ENCODE measurements around the gene ARHGAP26.
A peak's percentile ranks its signal among the peaks of the same experiment; 100 is the strongest.

The ARHGAP26 gene

DNA sequence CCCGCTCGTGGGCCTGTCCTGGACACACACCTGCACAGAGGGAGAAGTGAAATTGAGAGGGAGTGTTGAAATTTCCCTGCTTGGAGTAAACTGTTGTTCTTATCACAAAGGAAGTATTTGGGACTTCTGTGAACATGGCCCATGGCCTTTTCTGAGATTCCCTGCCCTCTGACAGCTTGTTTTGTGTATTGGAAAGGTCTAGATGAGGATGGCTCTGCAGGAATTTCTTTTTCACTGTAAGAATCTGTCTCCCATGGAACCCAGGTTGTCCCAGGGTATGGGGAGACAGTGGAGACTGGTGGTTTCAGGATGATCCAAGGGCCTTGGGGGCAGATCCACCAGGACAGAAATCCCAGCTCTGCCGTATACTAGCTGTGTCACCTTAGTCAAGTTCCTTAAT lies 121.8 kb downstream of the ARHGAP26 start:
- no peak for DNase-seq (ENCODE audit: insufficient read length, low spot score)

DNA sequence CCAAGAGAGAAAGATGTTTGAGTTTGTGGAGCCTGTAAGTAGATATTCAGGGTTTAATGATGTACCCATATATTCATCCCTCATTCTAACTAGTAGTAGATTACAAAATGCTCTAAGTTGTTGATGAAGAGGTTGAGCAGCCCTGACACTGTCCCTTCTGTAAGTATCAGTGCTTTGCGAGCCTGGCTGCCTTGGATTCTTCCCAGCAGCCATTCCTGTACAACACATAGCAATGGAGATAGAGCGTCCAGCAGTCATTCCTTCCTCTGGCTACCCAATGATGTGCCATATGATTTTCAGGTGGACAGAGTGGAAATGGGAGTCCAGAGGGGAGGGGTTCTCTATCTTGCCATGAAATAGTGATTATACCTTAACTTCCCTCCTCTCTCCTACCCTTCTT lies 124.1 kb downstream of the ARHGAP26 start:
- no peak for DNase-seq (ENCODE audit: insufficient read length, low spot score)
- FAIRE-seq: no peak

More for the DNA sequence above, 121.8 kb downstream of the ARHGAP26 start:
- no peak for FAIRE-seq

- DNase-seq (ENCODE audit: insufficient read length, low spot score) (no peak), FAIRE-seq (no peak)
Observed at GRCh38 chr5:142894749-142895148, 124.6 kb downstream of the ARHGAP26 start.

- FAIRE-seq (no peak), DNase-seq (ENCODE audit: insufficient read length, low spot score) (no peak)
Observed at GRCh38 chr5:142896325-142897007, 126.3 kb downstream of the ARHGAP26 start.

- FAIRE-seq (no peak), DNase-seq (ENCODE audit: insufficient read length, low spot score) (no peak)
Observed at GRCh38 chr5:142897328-142897727, 127.2 kb downstream of the ARHGAP26 start.

DNA sequence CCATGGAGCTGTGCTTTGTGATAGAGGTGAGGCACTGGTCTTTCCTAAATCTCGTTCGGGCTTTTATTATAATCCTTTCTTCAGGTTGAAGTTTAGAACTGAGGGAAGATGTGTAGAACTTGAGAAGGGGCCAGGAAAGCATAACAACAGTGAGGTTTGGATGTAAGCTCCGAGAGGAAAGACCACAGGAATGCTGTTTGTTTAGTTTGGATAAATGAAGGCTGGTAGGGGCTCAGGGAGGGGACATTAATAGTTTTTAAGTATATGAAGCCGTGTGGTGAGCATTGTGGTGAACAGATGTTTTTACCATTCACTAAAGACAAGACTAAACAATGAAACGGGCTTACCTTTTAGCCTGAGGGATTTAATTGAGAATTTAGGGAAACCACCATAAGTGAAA lies 130.8 kb downstream of the ARHGAP26 start:
- FAIRE-seq (no peak), DNase-seq (ENCODE audit: insufficient read length, low spot score) (no peak)

GRCh38 chr5:142901476-142902185 lies 131.5 kb downstream of the ARHGAP26 start:
- no peak for FAIRE-seq

DNA sequence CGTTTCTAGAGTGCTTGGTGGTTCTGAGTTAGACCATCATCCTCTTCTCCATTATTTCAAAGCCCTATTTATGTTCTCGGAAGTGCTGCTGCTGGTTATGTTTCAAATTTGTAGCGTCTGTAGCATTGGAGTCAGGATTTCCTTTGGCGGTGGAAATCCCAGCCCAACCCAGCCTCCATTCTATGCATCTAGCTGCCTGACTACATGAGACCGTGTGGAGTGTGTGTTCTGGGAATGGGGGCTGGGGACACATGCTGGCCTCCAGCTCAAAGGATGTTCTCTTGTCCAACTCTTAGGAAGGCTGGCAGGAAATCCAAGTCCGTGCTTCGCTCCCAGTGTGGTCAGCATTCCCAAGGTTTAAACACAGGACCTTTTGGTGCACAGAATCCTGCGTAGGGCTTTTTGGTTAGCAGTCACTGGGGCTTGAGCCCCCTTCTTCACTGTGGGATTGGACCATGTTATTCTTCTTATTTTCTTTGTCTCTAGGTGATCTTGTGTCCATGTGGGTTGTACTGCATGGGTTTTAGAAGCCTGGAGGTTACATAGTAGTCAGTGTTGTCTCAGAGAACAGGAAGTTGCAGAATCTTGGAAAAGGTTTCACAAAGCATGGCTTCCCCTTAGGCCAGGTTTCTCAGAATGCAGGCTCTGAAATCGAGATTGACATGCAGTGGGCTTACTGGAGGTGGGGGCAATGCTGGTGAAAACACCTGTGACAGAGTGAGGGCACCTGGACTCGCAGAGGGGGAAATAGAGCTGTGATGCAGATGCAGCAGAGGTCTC lies 132.2 kb downstream of the ARHGAP26 start:
- DNase-seq (ENCODE audit: insufficient read length, low spot score) (no peak), FAIRE-seq (no peak)

More at GRCh38 chr5:142901476-142902185, 131.5 kb downstream of the ARHGAP26 start:
- no peak for DNase-seq (ENCODE audit: insufficient read length, low spot score)

DNA sequence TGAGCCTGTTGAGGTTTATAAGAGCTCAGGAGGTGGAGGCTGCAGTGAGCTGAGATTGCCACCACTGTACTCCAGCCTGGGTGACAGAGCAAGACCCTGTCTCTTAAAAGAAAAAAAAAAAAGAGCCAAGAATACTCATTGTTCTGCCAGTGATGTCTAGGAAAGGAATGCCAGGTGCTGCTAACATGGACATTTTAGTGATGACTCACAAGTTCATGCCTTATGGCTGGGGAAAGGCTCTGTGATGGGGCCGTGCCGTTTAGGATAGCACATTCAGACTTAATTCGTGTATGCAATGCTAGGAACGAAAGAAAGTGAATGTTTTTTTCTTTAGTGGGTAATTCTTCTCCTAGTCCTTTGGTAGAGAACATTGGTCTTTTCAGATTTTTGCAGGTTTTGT lies 134.2 kb downstream of the ARHGAP26 start:
- FAIRE-seq (no peak), DNase-seq (ENCODE audit: insufficient read length, low spot score) (no peak)

DNA sequence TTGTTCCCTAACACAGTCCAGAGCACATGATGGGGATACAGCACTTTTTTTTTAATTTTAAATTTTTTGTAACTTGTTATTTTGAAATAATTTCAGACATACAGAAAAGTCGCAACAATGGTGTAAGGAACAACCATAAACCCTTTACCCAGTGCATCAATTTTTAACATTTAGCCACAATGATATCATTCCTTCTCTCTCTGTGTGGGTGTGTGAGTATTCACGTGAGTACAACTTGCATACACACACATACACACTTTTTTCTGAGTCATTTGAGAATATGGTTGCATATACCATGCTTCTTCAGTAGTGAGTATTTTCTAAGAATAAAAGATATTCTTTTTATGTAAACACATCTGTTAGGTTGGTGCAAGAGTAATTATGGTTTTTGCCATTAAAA lies 135.2 kb downstream of the ARHGAP26 start:
- DNase-seq (ENCODE audit: insufficient read length, low spot score) (no peak), FAIRE-seq (no peak)

DNA sequence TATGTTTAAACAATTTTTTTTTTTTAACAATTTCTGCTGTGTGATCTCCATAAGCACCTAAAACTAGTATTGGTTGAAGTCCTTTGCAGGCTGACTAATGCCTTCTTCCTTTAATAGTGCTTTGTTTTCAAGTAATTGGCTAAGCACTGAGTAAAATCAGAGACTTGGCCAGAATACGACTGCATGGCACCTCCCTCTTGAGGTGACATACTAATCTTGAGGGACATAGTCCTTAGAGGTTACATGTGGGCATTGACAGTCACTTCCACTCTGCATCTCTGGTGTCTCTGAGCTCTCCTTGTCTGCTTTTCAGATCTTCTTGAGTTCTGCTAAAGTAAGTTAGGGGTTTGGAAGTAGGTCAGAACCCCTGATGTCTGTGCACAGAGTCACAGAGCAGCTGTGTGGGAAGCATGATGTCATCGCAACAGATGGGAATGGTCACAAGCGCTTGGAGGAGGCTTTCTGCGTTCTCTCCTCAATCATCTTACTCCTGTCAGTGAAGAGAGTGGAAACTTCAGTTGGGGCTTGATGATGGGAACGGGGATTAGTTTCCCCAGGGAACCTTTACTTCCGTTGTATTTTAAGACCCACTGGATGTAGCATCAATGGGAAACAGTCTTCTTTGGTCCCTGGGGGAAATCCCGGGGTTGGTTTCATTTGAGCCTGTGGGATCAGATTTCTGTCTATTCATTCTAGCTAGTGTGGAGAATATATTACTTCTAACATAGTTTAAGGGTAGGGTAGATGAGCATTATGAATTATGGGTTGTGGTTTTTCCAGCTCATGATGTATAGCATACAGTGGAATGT lies 136.9 kb downstream of the ARHGAP26 start:
- FAIRE-seq: no peak
- DNase-seq (ENCODE audit: insufficient read length, low spot score): no peak

GRCh38 chr5:142908659-142909058 lies 138.5 kb downstream of the ARHGAP26 start:
- FAIRE-seq (no peak), DNase-seq (ENCODE audit: insufficient read length, low spot score) (no peak)

DNA sequence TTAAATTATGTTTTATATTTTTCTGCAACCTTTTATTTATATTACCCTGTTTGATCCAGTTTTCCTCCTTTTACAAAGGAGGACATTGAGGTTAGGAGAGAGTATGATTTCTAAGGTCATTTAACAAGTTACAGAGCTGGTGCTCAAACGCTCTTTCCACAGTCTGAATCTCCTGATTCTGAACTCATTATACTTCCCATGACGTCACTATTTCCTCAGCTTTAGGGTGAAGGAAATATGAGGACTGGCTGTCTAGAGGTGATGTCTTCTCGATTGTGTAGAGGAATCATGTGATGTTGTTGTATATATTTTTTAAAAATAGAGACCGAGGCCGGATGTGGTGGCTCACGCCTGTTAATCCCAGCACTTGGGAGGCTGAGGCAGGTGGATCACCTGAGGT lies 140.0 kb downstream of the ARHGAP26 start:
- DNase-seq (ENCODE audit: insufficient read length, low spot score) (no peak), FAIRE-seq (no peak)

DNA sequence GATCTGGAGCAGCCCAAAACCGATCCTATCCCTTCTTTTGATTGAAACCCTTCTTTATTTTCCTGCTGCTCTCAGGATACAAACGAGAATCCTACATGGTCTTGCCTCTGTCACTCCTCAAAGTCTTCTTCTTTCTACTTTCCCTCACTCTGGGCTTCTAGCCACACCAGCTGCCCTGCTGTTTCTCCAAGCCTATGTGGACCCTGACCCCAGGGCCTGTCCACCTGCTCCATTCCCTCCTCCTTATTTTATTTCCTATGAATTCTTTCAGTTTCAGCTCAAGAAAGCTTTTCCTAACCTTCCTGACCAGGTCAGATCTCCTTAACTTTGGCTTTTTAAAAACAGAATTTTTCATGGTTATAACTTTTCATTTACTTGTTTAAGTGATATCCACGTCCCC lies 141.0 kb downstream of the ARHGAP26 start:
- FAIRE-seq (no peak), DNase-seq (ENCODE audit: insufficient read length, low spot score) (no peak)

DNA sequence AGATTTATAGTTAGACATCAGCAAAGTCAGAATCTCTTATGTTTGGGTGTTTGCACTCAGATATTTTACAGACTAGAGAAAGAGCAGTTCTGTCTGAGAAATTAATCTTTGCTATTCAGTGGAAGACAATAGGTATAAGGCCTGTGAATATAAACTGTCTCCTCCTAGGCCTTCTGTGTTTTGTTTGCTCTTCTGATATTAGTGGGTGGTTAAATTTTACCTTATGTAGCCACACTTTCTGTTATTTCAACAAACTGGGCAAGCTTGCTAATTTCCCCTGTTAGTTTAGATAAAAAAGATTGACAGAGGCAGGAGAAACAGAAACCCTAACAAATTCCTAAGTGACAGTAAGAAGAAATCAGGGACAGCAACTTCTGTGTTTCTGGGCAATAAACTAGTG lies 141.6 kb downstream of the ARHGAP26 start:
- DNase-seq (ENCODE audit: insufficient read length, low spot score) (no peak), FAIRE-seq (no peak)

- no peak for DNase-seq (ENCODE audit: insufficient read length, low spot score)
- no peak for FAIRE-seq
Observed at GRCh38 chr5:142913728-142914338, 143.7 kb downstream of the ARHGAP26 start.

GRCh38 chr5:142915038-142915437 lies 144.9 kb downstream of the ARHGAP26 start:
- no peak for DNase-seq (ENCODE audit: insufficient read length, low spot score)
- FAIRE-seq: no peak

DNA sequence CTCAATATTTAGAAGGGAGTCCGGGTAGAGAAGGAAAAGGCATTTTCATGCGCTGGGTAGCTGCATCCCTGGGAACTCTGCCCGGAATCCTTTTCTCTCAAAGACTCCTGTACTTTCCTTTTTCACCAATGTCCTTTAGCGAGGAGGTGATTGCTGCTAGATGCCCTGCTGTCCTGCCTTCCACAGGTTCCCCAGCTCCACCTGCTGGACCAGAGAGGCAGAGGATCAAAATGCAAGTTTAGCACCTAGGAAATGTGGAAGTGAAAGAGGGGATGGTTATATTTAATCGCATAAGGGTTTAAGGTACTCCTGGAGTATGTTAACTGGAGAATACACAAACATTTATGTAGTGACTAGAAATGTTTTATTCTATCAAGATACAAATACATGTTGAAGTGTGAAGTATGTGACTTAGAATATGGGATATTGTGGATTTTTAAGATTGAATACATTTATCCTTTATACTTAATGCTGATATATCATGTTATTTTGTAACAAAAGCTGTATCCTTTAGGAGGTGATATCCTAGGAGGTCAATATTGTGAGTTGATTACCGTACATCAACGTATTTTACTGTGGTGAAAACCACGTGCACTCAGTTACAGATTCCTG lies 145.7 kb downstream of the ARHGAP26 start:
- FAIRE-seq (peak; percentile 94), DNase-seq (ENCODE audit: insufficient read length, low spot score) (peak; percentile 14)

GRCh38 chr5:142918959-142919635 lies 148.9 kb downstream of the ARHGAP26 start:
- DNase-seq (ENCODE audit: insufficient read length, low spot score): no peak
- no peak for FAIRE-seq

All from GM19239 (cell line).